Spleen (tissue), 11 donors: ENCODE measurements around the gene CGB1. TPM values are rescaled to one million over a fixed set of nuclear protein-coding genes. Genes with fewer than 3 reads are reported as not detected.
"Not testable (repeated sequence)": the region's sequence is repeated elsewhere in the genome, so short reads cannot be mapped to it uniquely, and the experiment has no call there.

Experiments used
- DNase-seq: peaks from one replicate; pipeline ENCODE4 v3.0.0-alpha.2; 2020
- H3K27ac ChIP-seq, 8 donors: fragments of 200-600 bp; sonication (generic) in 7 of 8; 1 replicate in 4 of 8; 2 replicates in 4 of 8; pipeline versions ENCODE4 v1.5.0 to v1.8.0; 2016 to 2021; ENCODE audit warnings: inconsistent platforms in 4 of 8, mild to moderate bottlenecking in 4 of 8, moderate library complexity in 1 of 8
- H3K27me3 ChIP-seq, 7 donors: fragments of 200-600 bp; sonication (generic) in 6 of 7; replicated peaks in 1 of 7; 1 replicate in 4 of 7; 2 replicates in 3 of 7; pipeline versions ENCODE4 v1.5.0 to v1.8.0; 2016 to 2021; ENCODE audit warnings: inconsistent platforms in 3 of 7, mild to moderate bottlenecking in 1 of 7
- H3K36me3 ChIP-seq, 6 donors: fragments of 200-600 bp; sonication (generic) in 5 of 6; 1 replicate in 4 of 6; 2 replicates in 2 of 6; pipeline versions ENCODE4 v1.5.0 to v1.8.0; 2016 to 2021; ENCODE audit warnings: inconsistent platforms in 2 of 6
- H3K4me1 ChIP-seq, 6 donors: fragments of 200-600 bp; sonication (generic) in 5 of 6; 1 replicate in 3 of 6; 2 replicates in 3 of 6; pipeline versions ENCODE4 v1.5.0 to v1.8.0; 2016 to 2021; ENCODE audit warnings: inconsistent platforms in 3 of 6
- H3K4me3 ChIP-seq, 8 donors: fragments of 200-600 bp; sonication (generic) in 7 of 8; 1 replicate in 4 of 8; 2 replicates in 4 of 8; pipeline versions ENCODE4 v1.5.0 to v1.8.0; 2016 to 2021; ENCODE audit warnings: inconsistent platforms in 4 of 8, mild to moderate bottlenecking in 4 of 8, moderate library complexity in 2 of 8
- H3K9me3 ChIP-seq, 8 donors: fragments of 200-600 bp; sonication (generic) in 7 of 8; 1 replicate in 4 of 8; 2 replicates in 4 of 8; pipeline versions ENCODE4 v1.5.0 to v1.8.0; 2016 to 2021; ENCODE audit warnings: inconsistent platforms in 4 of 8
- CTCF ChIP-seq, 11 experiments: fragments of 200-600 bp in 7 of 11; fragments of 450-650 bp in 4 of 11; sonication (generic) in 4 of 11; IDR thresholded peaks in 8 of 11; conservative IDR thresholded peaks in 3 of 11; 1 replicate in 7 of 11; 2 replicates in 4 of 11; pipeline versions ENCODE4 v1.4.0 to v1.8.0; 2016 to 2021; ENCODE audit warnings: antibody characterized with exemption in 11 of 11, inconsistent platforms in 4 of 11, mild to moderate bottlenecking in 1 of 11
- POLR2A ChIP-seq, 3 donors: fragments of 450-650 bp; IDR thresholded peaks; one replicate each; pipeline ENCODE4 v1.5.1; 2017; ENCODE audit warnings: antibody characterized with exemption in 3 of 3, mild to moderate bottlenecking in 1 of 3
- POLR2AphosphoS5 ChIP-seq, 3 donors: sonication (generic); formaldehyde crosslinking; IDR thresholded peaks; one replicate each; pipeline ENCODE4 v1.5.1; 2017; ENCODE audit warnings: antibody characterized with exemption in 3 of 3
- WGBS, 5 donors: extraction: QIAGEN DNeasy Blood & Tissue Kit in 3 of 5; methylation state at CpG; one replicate each; pipeline versions ENCODE4 v1.1.5 to v1.1.7; 2013 to 2018; 5-methylcytosine and 5-hydroxymethylcytosine counted together
- intact Hi-C: fragments of 100-400 bp; cut with DNase I; formaldehyde crosslinking; loops from one replicate; pipeline ENCODE4 v1.15.0; 2023; ENCODE audit warnings: low total_unique reads
- polyA plus RNA-seq, 3 donors: library from polyadenylated mRNA; stranded (reverse); fragments of 200-250 nt; gene quantifications; one replicate each; pipeline ENCODE4 v1.2.1, GENCODE V29; 2013
- total RNA-seq, 7 donors: library from RNA; depleted of rRNA in 3 of 7; stranded (reverse); fragments of >200 nt in 3 of 7; fragmentation: NEBNext Ultra II Directional in 4 of 7; extraction: Animal tissue kit (Norgen Biotek cat#: 25700) in 4 of 7; gene quantifications; one replicate each; pipeline versions ENCODE4 v1.1.0 to v1.2.1, GENCODE V29; 2016 to 2021
- donor health status: healthy with polysubstance abuse.
- donor health status: DM: no; HTN: no; CAD: no; lungs with moderate emphysema.
- donor health status: DM: no; HTN: no; CAD: no.
- donor health status: Bipolar disorder and iron deficiency.
- donor health status: healthy.
- donor health status: DM: no; HTN: no; CAD: no.
- donor health status: DM: yes; HTN: yes; CAD: no.

Gene CGB1
- total and polyA plus RNA-seq, 10 donors = 0.35 TPM; not detected in 9

GRCh38 chr19:49084206-49085019 is 47.7 kb upstream of the CGB1 start:
- no peaks in the 10 kb centered on the region for H3K27me3 ChIP-seq
- TF ChIP-seq CTCF (IDR thresholded peaks at IDR 0.05 in 8 of 11, conservative IDR thresholded peaks at IDR 0.05 in 3 of 11) (no peak), POLR2AphosphoS5 (IDR thresholded peaks at IDR 0.05) (no peak), POLR2A (IDR thresholded peaks at IDR 0.05) (no peak)
- H3K36me3 ChIP-seq = peaks cover 0 to 32% (median 20%) of the 10 kb centered on the region in 6 donors
- WGBS, 5 donors = 72 to 78% (median 73%) methylated on average over 26 of the region's 26 CpGs
- intact Hi-C loops = no loop called here
- H3K9me3 ChIP-seq = no peaks in the 10 kb centered on the region
- H3K27ac ChIP-seq = peak overlapping the region; percentile 86 to 96 (median 92)
- DNase-seq = peak; percentile 78
- H3K4me3 ChIP-seq = peak overlapping the region; percentile 75 to 99 (median 95)
- peaks cover 21 to 48% (median 41%) of the 10 kb centered on the region in 6 donors for H3K4me1 ChIP-seq

GRCh38 chr19:49081273-49081672 is 44.6 kb upstream of the CGB1 start:
- Histone ChIP-seq H3K27me3 (peaks cover 0 to 7% (median 0%) of the 10 kb centered on the region in 7 donors), H3K9me3 (no peaks in the 10 kb centered on the region), H3K36me3 (peaks cover 0 to under 1% (median 0%) of the 10 kb centered on the region in 6 donors), H3K4me3 (no peak overlapping the region), H3K27ac (no peak overlapping the region), H3K4me1 (peaks cover 5 to 17% (median 13%) of the 10 kb centered on the region in 6 donors)
- 50 to 86% (median 83%) methylated on average over 1 of the region's 1 CpG for WGBS, 5 donors
- DNase-seq = no peak
- TF ChIP-seq CTCF (IDR thresholded peaks at IDR 0.05 in 8 of 11, conservative IDR thresholded peaks at IDR 0.05 in 3 of 11) = no peak
- TF ChIP-seq POLR2A (IDR thresholded peaks at IDR 0.05) = no peak
- TF ChIP-seq POLR2AphosphoS5 (IDR thresholded peaks at IDR 0.05) = no peak
- intact Hi-C loops = no loop called here

- Histone ChIP-seq H3K4me3 (no peak overlapping the region), H3K36me3 (no peaks in the 10 kb centered on the region), H3K9me3 (no peaks in the 10 kb centered on the region), H3K27me3 (peaks cover 0 to 15% (median 0%) of the 10 kb centered on the region in 7 donors), H3K27ac (no peak overlapping the region), H3K4me1 (peaks cover 3 to 10% (median 7%) of the 10 kb centered on the region in 6 donors)
- no peak for TF ChIP-seq POLR2A (IDR thresholded peaks at IDR 0.05)
- no peak for TF ChIP-seq CTCF (IDR thresholded peaks at IDR 0.05 in 8 of 11, conservative IDR thresholded peaks at IDR 0.05 in 3 of 11)
- no peak for TF ChIP-seq POLR2AphosphoS5 (IDR thresholded peaks at IDR 0.05)
- intact Hi-C loops = no loop called here
- no peak for DNase-seq
- WGBS, 5 donors = 70 to 91% (median 89%) methylated on average over 4 of the region's 4 CpGs
These were observed 43.7 kb upstream of the CGB1 start for GRCh38 chr19:49080392-49080791.

GRCh38 chr19:49074869-49075268 is 38.2 kb upstream of the CGB1 start:
- 15 to 27% (median 23%) methylated on average over 7 to 9 of the region's 9 CpGs for WGBS, 5 donors
- Histone ChIP-seq H3K4me1 (peaks cover 0 to 16% (median 6%) of the 10 kb centered on the region in 6 donors), H3K27me3 (peaks cover 0 to 70% (median 42%) of the 10 kb centered on the region in 7 donors)
- H3K27ac ChIP-seq, H3K36me3 ChIP-seq, H3K4me3 ChIP-seq, H3K9me3 ChIP-seq, intact Hi-C loops: not testable (repeated sequence)
- DNase-seq = peak; percentile 78
- peak; percentile 43 to 75 (median 63) for TF ChIP-seq CTCF (IDR thresholded peaks at IDR 0.05 in 8 of 11, conservative IDR thresholded peaks at IDR 0.05 in 3 of 11)
